HG02885 (cell line): ENCODE data around the gene AKNAD1.
"Not testable (repeated sequence)": the region's sequence is repeated elsewhere in the genome, so short reads cannot be mapped to it uniquely, and the experiment has no call there.

Experiments used
- ATAC-seq: cut with Tn5 transposase; IDR thresholded peaks from one replicate; pipeline ENCODE4 v1.9.1; 2021; ENCODE audit warnings: mild to moderate bottlenecking; ENCODE audit not compliant: unreplicated experiment, poor library complexity

AKNAD1 gene, protein sequence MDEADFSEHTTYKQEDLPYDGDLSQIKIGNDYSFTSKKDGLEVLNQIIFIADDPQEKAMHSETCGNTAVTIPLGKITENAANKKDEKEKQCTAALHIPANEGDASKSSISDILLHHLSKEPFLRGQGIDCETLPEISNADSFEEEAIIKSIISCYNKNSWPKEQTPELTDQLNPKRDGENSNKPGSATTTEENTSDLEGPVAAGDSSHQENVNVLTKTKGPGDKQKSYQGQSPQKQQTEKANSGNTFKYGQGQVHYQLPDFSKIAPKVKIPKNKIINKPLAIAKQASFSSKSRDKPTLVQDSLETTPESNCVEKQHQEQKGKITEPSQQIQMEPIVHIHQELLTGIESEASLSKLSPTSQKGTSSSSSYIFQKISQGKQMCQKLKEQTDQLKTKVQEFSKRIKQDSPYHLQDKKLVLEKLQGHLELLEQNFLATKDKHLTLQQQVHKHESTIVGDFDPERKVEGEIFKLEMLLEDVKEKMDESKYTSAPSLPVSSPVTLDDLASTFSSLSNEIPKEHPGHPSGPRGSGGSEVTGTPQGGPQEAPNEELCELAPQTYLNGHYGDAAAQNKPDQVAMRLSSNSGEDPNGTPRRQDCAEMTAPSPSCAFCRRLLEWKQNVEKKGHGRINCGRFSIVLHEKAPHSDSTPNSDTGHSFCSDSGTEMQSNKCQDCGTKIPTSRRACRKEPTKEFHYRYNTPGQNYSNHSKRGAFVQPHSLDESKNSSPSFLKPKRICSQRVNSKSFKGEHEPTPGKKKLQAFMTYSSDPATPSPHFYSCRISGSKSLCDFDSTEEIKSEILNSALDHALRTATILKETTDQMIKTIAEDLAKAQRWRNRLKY

GRCh38 chr1:108856994-108857393, at the start of gene AKNAD1:
TSS of gene AKNAD1 (minus strand) at chr1:108857094. CDS start at chr1:108852664, 4,430 bp downstream.
- no peak for ATAC-seq

DNA sequence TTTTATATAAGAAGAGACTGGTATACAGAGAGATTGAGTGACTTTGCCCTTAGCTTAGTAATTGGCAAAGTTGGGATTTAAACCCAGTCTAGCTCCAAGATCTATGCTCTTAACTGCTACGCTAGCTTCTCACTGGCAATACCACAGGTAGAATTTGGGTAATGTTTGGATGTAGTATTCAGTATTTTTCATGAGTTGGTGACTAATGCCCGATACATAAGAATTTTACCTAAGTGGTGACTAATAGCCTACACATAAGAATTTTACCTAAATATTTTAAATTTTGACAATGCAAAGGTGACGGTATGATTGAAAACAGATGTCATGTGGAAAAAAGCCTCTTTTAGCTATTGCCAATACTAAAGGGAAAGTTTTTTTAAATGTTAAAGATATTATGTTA, 44.2 kb upstream of the AKNAD1 start:
- ATAC-seq = no peak

DNA sequence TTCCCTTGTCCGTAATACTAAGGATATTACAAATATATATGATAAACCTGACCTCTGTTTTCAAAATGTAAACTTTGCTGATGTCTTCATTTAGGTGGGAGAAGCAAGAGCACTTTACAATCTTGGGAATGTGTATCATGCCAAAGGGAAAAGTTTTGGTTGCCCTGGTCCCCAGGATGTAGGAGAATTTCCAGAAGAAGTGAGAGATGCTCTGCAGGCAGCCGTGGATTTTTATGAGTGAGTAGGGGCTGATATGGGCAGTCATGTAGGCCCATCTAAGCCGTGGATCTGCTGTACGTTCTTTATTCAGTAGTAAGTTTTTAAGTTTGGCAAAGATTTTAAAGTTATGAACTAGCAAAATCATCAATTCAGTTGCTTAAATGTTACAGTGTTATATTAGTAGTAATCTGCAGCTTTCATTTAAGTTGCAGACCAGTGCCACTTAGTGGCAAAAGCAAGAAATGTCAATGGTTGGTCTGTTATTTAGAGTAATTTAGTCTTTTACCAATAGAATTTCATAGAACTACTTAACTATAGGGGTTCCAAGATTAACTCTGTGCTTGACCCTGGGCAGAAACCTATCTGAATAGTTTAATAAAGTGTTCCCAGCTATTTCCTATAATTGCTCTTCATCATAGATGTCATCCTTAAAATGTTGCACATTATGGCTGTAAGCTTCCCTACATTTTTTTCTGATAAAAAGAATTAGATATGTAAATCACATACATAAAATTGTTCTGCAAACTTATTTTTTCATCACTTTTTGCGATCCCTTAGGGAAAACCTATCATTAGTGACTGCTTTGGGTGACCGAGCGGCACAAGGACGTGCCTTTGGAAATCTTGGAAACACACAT, 41.2 kb upstream of the AKNAD1 start:
- ATAC-seq = no peak

DNA sequence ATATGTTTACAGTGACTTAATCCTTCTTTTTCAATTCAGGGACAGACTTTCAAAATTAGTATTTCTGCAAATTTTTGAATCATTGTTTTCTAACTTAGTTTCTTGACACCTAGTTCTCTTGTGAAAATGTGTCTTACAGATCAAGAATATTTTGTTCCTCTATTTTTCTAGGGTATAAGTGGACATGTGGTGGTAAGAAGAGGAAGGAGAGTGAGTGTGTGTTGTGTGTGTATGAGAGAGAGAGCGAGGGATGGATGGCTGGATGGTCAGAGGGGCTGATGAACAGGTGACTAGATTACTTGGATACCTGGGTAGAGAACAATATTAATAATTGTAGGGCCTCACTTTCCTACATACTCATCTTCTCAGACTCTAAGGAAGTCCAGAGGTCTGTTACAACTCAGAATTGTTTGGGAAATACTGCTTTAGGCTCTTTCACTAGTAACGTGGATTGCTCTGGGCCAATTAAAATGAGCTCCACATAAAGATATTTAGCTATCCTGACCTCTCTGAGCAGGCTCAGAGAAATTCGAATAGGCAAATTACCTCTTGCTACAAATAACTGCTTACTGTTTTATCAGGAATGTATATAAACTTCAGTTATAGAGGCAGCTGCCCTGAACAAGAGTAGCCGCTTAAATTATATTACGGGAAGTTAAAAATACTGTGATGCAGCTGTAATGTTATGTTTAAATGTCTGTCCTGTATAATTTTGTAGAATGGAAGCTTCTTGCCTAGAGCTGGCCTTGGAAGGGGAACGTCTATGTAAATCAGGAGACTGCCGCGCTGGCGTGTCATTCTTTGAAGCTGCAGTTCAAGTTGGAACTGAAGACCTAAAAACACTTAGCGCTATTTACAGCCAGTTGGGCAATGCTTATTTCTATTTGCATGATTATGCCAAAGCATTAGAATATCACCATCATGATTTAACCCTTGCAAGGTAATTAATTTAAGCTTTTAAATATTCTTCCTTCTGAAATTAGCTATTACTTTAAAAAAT, 39.6 kb upstream of the AKNAD1 start:
- no peak for ATAC-seq

DNA sequence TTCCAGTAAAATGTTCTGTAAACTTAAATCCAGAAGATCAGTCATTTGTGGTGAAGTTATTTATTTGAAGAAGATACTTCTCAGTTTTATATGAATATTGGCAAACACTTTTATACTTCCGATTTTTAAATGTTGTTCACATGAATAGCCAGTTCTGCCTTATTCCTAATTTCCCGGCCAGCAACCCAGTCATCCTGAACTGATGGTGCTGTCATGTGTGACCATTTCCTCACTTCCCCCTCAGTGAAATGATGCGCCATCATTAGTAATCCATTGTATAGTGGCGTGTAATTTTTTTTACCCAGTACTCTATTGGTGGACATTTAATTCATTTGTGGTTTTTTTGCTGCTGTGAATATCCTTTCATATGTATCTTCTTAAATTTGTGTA, 36.2 kb upstream of the AKNAD1 start:
- ATAC-seq = no peak

DNA sequence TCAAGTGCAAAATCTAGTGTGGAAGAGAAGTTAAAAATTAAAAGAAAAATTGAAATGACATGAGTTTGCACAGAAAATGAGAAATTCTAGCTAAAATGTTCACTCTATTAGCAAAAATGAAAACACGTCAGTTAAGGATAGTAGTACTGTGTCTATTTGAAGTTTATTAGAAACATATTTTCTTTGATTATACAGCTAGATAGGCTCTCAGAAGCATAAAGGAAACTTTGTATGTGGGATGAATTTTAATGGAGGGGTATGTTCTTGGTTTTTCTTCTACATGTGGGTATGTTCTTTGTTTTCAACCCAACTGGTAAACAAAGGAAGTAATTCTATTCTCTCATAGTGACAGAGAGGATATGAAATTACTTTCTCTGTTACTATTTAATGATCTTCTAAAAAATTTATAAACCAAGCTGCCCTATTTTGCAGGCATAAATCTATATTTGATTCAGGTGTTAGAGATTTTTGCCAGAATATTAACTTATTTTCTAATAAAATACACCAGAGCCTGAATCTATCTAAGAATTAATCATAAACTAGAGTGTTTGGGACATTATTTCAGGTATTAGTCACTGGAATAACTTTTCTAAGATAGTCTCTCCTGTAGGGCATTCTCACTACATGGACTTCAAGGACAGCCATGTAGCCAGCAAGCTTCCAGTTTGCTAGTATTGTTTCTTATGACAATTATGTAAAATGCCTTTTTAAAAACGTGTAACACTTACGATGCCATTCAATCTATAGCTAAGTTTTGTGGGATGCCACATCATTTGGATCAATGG, 35.7 kb upstream of the AKNAD1 start:
- ATAC-seq = no peak

GRCh38 chr1:108889706-108890384, 33.0 kb upstream of the AKNAD1 start:
- no peak for ATAC-seq

DNA sequence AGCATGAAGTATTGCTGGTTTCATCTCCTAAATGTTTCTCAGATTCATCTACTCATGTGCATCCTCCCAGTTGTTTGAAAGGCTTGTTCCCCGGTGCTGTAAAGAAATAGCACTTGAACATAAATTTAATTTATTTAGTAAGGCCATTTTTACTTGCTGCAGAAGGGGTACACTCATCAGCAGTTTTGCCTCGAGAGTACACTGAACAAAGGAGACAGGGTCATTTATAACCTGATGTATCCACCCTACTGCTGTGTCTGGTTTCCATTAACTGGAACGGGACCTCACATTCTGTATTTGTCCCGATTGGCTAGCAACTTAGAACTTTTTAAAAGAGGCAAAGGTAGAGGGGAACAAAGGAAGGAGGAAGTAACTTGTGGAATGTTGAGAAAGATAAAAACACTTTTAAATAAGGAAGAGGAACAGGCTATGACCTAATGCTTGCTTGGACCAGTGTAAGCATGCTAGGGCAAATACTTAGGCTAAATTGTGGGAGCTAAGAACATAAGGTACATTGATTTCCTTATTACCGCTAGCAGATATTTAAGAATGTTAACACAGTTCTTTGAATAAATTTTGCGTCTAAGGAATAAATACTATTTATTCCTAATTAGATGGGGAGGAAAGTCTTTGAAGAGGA, 32.2 kb upstream of the AKNAD1 start:
- not testable (repeated sequence) for ATAC-seq

- no peak for ATAC-seq
Observed at GRCh38 chr1:108886292-108886691, 29.4 kb upstream of the AKNAD1 start.

GRCh38 chr1:108884968-108885367, 28.1 kb upstream of the AKNAD1 start:
- ATAC-seq = no peak

GRCh38 chr1:108882837-108883236, 25.9 kb upstream of the AKNAD1 start:
- ATAC-seq = no peak

DNA sequence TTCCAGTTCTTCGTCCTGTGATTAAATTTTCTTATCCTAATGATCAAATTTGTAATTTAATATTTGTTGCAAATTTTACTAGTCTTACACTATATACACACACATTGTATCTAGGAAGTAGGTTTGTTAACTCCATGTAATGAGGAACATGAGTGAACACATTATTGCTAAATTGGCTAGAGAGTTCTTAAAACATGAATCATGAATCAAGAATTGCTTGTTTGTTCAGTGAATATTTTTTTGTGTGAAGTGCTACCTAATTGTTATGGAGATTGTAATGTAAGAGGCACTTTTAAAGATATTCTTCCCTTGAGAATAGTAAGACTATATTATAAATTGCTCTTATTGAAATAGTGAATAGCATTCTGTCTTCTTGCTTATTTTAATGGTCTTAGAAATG, 24.5 kb upstream of the AKNAD1 start:
- ATAC-seq = no peak

- no peak for ATAC-seq
Observed at GRCh38 chr1:108880850-108881249, 24.0 kb upstream of the AKNAD1 start.

GRCh38 chr1:108878678-108879077, 21.8 kb upstream of the AKNAD1 start:
- ATAC-seq = no peak

DNA sequence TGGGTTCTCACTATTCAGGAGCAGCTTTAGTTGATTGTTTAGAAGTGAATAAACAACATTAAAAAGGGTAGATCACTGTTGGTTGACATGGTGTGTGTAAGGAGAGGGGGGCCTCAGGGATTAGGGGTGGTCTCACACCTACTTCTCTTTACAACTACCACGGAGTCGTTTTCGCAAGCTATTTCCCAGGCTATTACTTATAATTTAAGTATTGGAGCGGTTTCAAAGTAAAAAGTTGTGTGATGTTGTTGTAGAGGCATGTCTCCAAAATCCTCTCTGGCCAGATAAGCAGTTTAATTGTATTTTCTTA, 21.2 kb upstream of the AKNAD1 start:
- ATAC-seq = no peak

DNA sequence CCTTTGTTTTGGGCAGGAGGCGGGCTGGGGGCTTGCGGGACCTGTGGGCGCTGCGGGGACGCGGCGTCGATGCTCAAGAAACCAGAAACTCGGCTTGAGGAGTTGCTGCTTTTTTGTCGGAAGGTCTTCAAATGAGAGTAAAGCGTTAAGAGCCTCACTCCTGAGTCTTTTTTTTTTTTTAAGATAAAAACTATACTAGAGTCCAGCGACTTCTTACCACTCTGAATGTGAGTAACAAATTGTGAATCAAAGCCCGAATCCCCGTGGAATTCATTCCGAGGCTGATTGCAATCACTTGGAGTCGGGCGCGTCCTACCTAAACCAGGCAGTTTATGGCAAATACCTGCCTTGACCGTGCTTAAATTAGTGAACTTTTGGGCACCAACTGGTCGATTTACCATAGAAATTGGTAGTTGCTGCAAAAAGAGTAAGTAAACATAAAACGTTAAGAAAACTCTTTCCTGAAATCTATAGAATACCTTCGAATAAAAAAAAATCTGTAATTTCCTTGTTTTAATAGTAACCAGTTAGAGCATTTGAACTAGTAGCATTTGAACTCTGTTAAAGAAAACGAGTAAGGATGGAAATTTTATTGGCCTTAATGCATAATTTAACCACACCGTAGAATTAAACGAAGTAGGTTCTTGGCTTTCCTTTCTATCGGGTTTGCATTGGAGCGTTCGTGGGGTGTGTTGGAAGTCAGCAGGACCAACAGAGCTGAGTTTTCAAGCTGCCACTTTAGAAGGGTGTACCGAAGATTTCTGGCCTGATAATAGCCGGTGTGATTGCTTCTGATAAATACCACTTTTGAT, 20.7 kb upstream of the AKNAD1 start:
- no peak for ATAC-seq
